NCI-H1417 treated with DMSO at 0.1 percent for 48 hours (cell line): ENCODE results near the gene NGEF.

Experiments
- DNase-seq: peaks from one replicate; lab custom pipeline; 2025; lab: John Stamatoyannopoulos, UW

Gene NGEF

DNA sequence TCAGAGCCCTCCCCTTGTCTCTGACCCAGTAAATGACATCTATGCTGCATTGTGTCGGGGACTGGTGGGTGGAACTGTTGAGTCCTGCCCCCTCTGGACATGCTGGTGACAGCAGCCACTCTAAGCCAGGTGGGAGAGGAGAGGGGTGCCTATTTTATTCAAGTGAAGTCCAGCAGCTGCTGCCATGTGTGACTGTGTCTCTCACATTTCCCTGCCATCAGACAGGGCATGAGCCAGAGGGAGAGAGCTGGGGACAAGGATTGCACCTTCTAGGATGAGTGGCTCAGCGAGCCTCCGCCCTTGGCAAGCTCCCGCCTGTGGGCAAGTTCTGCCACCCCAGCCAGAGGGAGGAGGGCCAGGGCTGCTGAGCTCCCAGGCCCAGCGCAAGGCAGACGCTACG lies 13.7 kb downstream of the NGEF start:
- no peak for DNase-seq

DNA sequence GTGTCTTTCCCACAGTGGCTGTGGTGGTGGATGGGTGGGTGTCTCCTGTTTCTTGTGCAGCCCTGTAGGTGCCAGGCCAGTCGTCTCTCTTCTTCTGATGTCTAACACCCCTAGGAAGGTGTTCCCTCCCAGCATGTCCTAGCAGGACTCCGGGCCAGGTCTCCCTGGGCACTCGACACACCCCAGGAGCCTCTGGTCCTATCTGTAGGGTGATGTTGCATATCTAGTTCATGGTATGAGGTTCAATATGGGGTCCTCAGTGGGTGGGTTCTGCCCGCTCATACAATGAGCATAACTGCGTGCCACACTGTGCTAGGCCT lies 14.4 kb downstream of the NGEF start:
- DNase-seq = no peak

DNA sequence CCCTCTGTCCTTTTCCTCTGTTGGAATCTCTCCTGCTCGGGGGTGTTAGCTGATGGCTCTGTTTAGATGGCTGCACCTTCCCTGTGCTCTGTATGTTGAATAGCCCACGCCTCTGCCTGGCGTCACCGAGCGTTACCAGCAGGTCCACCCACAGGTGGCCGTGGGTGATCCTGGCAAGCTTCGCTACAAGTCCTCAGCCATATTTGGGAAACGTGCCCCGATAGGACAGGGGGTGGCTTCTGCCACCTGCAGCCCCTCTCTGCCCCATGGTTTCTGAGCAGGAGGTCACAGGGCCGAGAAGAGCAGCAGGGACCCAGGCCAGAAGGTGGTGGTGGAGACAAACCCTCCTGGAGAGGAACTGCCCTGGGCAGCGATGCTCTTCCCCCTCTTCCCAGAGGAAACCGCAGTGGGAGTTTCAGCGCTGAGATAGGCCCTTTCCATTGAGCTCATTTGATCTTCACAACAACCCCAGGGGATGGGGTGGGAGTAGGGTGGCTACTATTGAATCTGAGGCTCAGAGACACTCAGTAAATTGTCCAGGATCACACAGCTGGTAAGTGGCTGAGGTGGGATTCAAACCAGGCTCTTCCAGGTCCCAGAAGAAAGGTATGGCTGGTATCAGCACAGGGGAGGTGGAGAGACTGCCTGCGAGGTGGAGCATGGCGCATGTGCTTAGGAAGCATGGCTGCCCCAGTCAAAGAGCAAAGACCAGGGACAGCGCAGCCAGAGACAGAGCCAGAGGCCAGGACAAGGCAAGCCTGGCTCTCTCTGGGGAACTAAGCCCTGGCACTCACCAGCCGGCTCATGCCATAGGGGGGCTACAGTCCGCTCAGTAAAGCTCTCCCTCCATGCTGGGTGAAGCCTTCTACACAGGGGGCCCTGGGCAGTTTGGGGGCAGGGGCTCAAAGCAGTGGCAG lies 15.0 kb downstream of the NGEF start:
- no peak for DNase-seq

DNA sequence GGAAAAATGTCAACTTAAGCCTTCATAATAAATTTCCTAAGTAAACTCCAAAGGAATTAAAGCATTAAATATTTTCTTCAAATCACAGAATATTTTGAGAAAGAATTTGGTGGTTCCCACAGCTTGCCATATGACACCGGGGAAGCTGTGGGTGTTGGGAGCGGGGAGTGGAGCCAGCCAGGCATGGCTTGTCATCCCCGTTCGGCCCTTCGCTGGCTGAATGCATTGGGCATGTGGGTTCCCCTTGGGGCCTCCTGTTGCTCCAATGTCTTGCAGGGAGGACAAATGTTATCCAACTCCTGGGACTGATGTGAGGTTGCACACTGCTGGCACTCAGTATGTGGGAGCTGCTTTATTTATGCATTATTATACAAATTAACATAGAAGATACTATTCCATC lies 18.6 kb downstream of the NGEF start:
- DNase-seq = no peak

GRCh38 chr2:232993231-232993821 lies 19.7 kb downstream of the NGEF start:
- DNase-seq = no peak

DNA sequence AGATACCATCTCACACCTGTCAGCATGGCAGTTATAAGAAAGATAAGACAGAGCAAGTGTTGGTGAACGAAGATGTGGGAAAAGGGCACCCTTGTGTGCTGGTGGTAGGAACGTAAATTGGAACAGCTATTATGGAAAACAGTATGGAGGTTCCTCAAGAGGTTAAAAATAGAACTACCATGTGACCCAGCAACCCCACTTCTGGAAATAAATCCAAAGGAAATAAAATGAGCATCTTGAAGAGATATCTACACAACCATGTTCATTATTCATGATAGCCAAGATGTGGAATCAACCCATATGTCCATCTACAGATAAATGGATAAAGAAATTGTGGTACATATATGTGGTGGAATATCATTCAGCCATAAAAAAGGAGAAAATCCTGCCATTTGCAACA lies 26.9 kb downstream of the NGEF start:
- no peak for DNase-seq

DNA sequence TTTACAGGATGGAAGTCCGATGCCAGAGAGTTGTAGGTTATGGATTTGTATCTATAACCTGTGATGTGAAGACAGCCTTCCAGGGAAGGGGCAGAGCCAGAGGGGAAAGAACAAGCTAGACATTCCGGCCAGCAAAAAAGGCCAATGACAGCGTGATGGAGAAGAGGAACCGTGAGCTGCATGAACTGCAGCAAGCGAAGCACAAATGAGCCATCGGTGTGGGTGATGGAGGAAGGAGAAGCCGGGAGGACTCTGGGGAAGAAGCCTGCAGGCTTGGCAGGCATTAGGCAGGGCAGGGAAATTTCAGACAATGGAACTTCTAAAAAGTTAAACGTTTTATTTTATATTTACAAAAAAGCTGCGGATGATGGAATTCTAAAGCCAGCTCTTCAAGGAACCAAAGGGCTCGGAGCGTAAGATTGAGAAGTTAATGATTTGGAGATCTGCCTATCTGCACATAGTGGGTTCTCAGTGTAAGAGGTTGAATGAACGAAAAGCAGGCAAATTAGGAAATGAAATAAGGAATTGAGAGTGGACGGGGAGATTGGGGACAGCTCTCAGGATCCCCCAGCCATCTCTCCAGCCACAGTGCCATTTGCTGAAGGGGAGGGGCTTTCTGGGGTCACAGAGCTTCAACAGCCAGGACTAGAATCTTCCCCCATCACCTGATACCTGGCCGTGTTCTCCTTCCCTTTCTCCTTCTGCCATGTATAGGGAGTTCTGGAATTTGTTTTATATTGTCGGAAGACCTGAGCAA lies 28.4 kb downstream of the NGEF start:
- no peak for DNase-seq

GRCh38 chr2:232983669-232984140 lies 29.4 kb downstream of the NGEF start:
- DNase-seq = no peak

GRCh38 chr2:232982926-232983668 lies 30.0 kb downstream of the NGEF start:
- DNase-seq = no peak

DNA sequence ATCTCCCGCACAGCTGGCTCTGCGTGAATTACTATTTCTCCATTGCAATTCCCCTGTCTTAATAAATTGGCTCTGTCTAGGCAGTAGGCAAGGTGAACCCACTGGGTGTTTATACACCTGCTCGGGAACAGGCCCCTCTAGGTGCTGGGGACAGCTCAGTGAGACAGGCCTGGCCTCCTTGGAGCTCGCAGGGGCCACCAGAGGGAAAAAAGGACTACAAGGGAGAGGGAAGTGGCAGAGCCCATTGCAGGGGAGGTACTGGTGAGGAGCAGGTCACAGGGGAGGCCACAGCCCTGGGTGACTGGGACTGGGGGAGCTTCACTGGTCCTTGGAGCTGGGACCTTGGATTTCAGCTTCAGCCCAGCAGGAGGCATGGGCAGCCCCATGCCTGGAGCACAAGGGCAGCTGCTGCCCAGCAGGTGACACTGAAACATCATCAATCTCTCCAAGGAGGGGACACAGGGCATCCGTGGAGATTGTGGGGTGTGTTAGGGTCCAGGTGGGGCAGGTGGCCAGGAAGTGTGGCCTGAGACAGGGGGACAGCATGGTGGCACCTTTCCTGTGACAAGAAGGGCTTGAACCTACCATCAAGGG lies 31.2 kb downstream of the NGEF start:
- DNase-seq = no peak

DNA sequence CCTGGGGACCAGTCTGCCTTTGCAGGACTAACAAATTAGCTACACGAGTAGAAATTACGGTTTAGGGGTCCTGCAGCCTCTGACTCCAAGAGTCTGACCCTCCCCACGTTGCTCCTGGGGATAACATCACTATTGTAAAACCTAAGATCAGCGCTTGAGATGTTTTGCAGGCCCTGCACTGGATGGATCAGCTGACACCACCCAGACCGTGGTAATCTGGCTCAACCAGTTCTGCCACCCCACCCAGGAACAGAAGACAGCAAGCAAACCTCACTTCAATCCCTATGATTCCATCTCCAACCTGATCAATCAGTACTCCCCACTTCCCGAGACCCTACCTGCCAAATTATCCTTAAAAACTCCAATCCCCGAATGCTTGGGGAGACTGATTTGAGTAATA lies 31.7 kb downstream of the NGEF start:
- no peak for DNase-seq

DNA sequence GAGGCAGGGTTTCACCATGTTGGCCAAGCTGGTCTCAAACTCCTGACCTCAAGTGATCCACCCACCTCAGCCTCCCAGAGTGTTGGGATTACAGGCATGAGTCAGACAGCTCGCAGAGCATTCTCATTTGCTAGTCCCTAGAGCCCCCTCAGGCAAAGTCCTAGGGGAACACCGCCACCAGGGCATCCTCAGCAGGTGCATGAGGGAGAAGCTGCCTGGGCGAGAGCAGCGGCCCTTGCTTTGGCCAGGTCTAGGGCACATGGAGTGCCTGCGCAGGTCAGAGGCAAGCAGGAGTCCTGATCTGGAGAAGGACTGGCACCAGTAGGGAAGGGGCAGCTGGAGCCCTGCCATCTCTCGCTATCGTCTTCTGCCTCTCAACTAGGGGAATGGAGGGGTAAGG lies 32.4 kb downstream of the NGEF start:
- no peak for DNase-seq

GRCh38 chr2:232979871-232980461 lies 33.1 kb downstream of the NGEF start:
- DNase-seq = no peak

GRCh38 chr2:232977438-232977971 lies 35.6 kb downstream of the NGEF start:
- DNase-seq = no peak

DNA sequence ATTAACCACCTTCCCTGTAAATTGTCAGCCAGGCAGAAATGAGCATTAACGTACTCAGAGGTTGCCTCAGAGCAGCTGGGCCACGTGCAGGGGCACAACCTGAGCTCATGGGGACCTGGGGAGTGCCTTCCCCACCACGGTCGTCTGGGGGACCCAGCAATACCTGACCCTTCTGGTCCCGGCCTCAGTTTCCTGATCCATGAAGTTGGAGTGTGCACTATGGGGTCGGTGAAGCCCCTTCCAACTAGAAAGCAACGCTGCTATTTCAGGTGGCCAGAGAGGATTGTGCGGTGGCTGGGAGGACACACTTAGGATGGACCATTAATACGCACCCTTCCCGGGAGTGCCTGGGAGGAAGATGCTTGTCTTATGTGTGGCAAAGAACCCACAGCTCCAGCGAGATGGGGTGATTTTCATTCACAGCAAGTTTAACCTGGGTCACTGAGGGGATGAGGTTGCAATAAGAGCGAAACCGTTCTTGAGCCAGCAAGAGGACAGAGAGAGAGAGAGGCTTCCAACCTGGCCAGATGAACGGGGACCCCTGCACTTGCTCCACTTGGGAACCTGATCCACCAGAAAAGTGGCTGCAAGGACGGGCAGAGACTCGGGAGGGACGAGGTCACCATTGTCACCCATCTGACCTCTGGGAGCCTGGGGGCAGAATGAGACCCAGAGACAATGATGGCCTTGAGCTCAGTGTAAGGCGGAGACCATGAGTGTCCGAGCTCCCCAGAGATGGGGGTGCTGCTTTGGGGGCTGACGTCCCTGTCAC lies 36.2 kb downstream of the NGEF start:
- no peak for DNase-seq

GRCh38 chr2:232976176-232976575 lies 36.9 kb downstream of the NGEF start:
- DNase-seq = no peak

GRCh38 chr2:232974396-232974795 lies 38.7 kb downstream of the NGEF start:
- DNase-seq = no peak

- no peak for DNase-seq
These were observed 39.3 kb downstream of the NGEF start for GRCh38 chr2:232973796-232974195.

GRCh38 chr2:232973011-232973735 lies 39.9 kb downstream of the NGEF start:
- DNase-seq = no peak

DNA sequence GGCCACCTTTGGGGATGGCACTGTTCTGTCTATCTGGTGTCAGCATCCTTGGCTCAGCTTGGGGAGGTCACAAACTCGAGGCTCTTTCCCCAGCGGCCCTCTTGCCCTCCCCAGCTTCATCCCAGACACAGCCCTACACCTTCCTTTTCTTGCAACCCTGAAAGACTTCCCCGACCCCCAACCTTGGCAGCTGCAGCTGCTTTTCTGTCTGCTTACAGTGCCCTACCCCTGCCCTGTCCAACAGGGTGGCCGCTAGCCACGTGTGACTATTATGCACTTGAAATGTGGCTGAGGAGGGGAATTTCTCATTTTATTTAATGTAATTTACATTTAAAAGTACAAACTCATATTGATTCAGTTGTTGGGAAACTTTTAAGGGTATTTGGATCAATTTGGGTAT lies 41.3 kb downstream of the NGEF start:
- DNase-seq = no peak
